HT1080 (cell line): ENCODE results near the gene NRARP. TPM values are rescaled to one million over a fixed set of nuclear protein-coding genes. Genes with fewer than 3 reads are reported as not detected.

Experiments used
- DNase-seq: peaks from one replicate; pipeline ENCODE4 v3.0.0-alpha.2; 2015; ENCODE audit warnings: low read depth
- total RNA-seq: library from RNA; depleted of rRNA; stranded (reverse); fragments of >200 nt; shearing (Covaris generic); gene quantifications from 2 replicates; pipeline ENCODE4 v1.2.3, GENCODE V29; 2014

Gene NRARP
- total RNA-seq, 1 experiment from 2014 or later, result 0.90 TPM

- DNase-seq, result no peak
Measured at GRCh38 chr9:137311986-137312851, 10.1 kb upstream of the NRARP start.

- no peak for DNase-seq
Measured at GRCh38 chr9:137311171-137311985, 9.3 kb upstream of the NRARP start.

GRCh38 chr9:137310189-137311052 lies 8.3 kb upstream of the NRARP start:
- DNase-seq, result no peak

DNA sequence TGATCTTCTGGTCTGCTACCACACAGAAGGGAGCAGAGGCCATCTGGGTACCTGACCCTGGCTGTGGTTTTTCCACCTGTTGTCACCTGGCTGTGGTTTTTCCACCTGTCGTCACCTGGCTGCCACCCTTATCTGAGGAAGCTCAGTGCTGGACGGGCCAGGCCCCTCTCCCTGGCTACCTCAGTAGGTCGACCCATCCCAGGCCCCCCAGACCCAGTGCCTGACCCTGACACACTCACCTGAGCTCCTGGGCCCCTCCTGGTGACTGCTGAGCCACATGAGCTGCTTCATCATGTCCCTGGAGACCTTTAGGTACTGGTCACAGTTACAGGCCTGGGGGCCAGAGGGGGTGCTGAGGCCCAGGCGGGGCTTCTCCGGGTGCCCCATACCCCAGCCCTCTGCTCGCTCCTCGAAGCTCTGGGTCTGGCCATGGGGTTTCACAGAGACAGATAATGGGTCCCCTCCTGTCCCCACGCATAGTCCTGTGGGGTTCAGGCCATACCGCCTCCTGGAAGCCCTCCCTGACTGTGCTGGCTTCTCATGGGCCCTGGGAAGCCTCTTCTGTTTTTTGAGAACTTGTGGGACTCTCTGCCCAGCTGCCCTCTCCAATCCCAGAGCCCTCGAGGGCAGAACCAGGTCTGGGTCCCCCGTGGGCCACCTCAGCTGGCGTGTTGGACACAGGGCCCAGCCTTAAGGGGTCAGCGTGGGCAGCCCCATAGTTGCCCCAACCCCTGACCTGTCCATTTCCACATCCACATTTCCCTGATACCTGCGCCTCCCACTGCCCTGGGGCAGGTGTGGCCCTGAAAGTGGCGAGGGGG lies 7.5 kb upstream of the NRARP start:
- no peak for DNase-seq

DNA sequence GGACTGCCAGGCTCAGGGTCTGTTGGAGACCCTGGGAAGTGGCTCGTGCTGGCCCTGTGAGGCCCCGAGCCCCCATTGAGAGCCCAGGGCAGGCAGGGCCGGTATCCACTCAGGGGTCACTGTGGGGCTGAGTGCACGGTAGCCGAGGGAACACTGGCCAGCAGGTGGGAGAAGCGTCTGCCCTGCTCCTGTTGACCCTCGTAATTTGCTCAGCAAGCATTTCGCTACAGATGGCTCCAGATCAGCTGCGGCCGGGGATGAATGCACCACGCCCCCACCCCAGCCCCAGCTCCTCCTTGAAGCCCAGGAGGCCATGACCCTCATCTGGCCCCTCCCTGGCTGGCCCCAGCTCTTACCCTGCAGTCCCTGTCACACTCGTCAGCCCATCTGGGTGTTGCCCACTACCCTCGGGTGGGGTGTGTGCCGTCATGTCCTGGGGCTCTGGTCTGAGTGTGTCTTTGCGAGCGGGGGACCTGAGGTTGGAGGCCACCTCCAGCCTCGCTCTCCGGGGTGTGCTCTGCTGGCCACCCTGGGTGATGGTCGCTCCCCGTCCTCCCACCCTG lies 6.1 kb upstream of the NRARP start:
- no peak for DNase-seq

DNA sequence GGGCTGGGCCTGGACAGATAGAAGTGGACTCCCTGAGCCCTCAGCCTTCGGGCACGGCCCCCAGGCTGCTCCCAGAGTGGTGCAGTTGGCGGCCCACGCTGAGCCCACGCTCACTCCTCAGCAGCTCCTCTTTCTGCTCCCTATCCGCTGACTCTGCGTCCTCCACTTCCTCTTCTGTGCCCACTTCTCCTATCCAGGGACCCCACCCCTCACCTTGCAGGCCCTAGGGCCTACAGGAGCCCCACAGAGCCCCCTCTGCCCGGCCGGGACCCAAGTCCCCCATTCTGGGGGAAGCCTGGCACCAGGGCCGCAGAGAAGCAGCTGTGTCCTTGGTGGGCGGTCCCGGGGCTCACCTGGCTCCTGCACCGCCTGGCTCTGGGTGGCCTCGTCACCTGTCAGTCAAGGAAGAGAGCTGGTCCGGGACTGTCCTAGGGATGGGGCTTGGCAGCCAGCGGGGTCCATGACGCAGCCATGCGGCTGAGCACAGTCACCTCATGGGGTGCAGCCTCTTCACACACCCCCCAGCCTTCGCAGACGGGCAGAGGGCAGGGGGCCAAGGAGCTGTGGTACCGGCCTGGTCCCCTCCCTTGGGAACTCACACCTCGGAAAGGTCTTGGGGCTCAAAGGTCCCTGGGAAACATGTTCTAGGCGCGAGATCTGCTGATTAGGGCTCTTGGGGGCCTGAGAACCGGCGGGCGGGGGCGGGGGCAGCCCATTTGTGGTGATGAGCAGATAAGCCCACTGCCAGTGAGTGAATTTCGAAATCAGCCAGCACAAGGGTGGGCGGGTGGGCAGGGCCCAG lies 5.4 kb upstream of the NRARP start:
- DNase-seq, result no peak

GRCh38 chr9:137306850-137307254 lies 4.8 kb upstream of the NRARP start:
- no peak for DNase-seq

GRCh38 chr9:137306066-137306849 lies 4.2 kb upstream of the NRARP start:
- DNase-seq, result no peak

GRCh38 chr9:137305798-137306065 lies 3.7 kb upstream of the NRARP start:
- no peak for DNase-seq

DNA sequence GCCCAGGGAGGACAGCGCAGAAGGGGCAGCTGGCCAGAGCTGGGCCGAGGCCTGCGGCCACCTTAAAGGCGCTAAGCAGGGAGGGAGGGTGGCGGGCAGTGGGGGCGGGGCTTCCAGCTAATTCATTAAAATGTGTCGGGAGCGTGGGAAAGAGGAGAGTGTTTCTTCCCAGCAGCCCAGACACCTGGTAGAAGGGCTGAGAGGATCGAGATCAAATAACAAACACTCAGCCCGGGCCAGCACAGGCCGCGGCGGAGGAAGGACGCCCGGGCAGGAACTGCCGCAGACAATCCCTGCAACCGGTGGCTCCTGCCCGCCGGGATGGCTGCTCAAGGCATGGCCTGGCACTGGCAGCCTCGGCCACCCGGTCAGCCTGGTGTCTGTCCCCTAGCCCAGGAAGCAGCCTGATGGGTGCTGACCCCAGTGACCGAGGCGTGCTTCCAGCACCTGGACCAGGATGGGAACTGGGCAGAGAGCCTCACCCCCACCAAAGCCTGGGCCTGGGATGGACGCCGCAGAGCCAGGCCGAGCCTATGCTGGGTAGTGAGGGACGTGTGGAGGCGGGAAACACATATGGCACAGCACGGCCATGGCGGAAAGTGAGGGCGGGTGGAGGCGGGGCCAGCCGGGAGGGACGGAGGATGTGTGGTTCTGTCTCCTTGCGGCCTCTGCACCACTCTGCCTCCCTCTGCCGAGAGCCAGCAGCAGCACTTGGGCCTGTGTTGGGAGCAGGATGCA lies 3.2 kb upstream of the NRARP start:
- no peak for DNase-seq

DNA sequence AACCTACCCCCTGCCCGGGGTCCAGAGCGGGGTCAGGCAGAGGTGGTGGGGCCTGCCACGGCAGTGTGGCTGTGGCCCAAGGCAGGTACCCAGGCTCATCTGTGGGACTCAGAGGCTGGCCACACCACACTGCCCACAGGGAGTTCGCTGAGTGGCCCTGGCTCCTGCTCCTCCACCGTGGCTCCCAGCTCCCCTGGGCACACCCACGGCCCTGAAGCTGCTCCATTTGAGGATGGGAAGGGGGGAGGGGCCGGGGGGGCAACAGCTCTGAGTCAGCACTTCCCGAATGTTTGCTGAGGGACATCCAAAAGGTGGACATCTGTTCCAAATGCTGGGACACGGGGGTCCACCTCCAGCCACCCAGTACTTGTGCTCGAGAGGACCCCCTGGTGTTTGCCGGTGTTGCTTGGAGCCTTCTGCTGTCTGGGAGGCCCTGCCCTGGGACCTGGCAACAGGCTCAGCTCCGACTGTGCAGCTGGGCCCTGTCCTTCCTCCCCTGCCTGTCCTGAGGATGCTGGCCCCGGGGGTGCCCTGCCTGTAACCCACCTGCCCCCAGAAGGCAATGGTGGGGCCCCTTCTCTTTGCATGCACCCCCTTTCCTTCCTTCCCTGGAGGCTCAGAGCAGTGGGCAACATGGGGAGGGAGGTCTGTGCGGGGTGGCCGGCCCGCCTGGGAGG lies 2.5 kb upstream of the NRARP start:
- DNase-seq, result no peak

GRCh38 chr9:137303893-137304382 lies 1.9 kb upstream of the NRARP start:
- DNase-seq, result no peak

GRCh38 chr9:137303151-137303892 lies 1.3 kb upstream of the NRARP start:
- DNase-seq, result no peak

DNA sequence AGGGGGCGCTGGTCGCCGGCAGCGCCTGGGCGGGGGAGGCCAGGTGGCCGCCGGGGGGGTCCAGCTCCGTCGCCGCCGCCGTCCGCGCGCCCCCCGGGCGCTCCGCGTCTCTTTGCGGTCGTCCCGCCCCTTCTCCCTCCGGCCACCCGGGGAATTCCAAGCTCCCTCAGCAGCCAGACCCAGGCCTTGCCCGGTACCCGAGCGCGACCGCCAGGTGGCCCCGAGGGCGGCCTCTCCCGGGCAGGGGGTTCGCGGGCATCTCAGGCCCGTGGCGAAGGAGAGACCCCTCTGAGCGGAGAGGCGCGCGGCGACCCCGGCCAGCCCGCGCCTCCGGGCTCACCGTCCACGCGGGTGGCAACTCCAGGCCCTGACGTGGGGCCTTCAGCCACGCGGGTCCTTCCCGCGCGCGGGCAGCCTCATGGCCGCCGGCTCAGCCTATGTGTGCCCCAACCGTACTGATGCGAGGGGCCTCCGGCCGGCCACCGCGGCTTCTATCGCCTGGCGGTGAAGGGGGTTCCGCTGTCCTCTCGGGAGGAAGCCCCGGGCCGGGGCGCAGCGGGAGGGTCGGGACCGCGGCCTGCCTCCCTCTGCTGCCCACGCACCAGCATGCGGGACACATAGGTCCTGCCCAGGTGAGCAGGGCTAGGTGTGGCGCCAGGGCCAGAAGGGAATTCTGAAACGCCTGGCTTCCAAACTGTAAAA lies 529 bp upstream of the NRARP start:
- DNase-seq, result no peak

DNA sequence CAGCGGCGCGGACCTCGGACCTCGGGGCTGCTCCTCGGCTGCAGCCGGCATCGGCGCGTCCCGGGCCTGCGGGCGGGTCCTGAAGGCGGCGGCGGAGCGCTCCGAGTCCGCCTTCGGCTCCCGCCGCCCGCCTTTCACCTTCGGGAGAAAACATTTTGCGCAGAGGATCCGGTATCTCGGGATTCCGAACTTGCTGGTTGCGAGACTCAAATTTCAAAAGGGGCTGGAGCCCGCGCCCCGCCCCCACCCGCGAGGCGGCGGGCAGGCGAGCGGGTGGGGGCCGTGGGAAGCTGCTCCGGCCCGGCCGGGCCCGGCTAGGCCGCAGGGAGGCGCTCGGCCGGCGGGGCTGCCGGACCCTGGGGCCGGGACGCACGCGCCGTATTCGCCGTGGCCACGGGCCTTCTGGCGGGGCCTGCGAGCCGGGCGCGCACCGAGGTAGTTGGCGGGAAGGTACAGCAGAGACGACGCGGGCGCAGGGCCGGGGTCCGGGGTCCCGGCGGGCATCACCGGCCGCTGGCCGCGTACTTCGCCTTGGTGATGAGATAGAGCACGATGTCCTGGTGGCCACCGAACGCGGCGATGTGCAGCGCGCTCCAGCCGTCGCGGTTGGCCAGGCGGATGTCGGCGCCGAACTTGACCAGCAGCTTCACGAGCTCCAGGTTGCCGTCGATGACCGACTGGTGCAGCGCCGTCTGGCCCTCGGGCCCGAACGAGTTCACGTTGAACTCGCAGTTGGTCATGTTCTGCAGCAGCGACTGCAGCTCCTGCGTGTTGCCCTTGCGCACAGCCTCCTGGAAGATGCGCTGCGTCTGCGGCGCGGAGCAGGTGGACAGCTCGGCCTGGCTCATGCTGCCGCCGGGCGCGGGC lies 757 bp downstream of the NRARP start:
- DNase-seq, result no peak
